NT2/D1 (cell line): ENCODE measurements around the gene CDH16.

Experiments
- DNase-seq: peaks from one replicate; pipeline ENCODE4 v3.0.0-alpha.2; 2011; ENCODE audit warnings: low read depth, low spot score
- H3K27me3 ChIP-seq: 2 replicates; pipeline ENCODE4 v1.6.0; 2011; ENCODE audit warnings: mild to moderate bottlenecking; ENCODE audit not compliant: insufficient read length, insufficient read depth
- H3K36me3 ChIP-seq: 2 replicates; pipeline ENCODE4 v1.6.1; 2011; ENCODE audit warnings: mild to moderate bottlenecking, low read length, mixed read lengths; ENCODE audit not compliant: insufficient read depth, insufficient read length
- H3K4me1 ChIP-seq: 2 replicates; pipeline ENCODE4 v1.5.1; 2011; ENCODE audit not compliant: insufficient read depth, insufficient read length
- H3K4me3 ChIP-seq: 2 replicates; pipeline ENCODE4 v1.5.1; 2011; ENCODE audit warnings: low read depth; ENCODE audit not compliant: insufficient read length
- H3K9ac ChIP-seq: 2 replicates; pipeline ENCODE4 v1.6.0; 2011; ENCODE audit warnings: low read depth; ENCODE audit not compliant: insufficient read length
- H3K9me3 ChIP-seq: 2 replicates; pipeline ENCODE4 v1.5.1; 2011; ENCODE audit warnings: mild to moderate bottlenecking, low read length; ENCODE audit not compliant: insufficient read depth
- SUZ12 ChIP-seq: IDR thresholded peaks from 2 replicates; pipeline ENCODE4 v1.6.1; 2011; ENCODE audit not compliant: insufficient read length, insufficient read depth; ENCODE audit errors: extremely low read depth
- YY1 ChIP-seq: IDR thresholded peaks from 2 replicates; pipeline ENCODE4 v1.6.1; 2011; ENCODE audit not compliant: insufficient read length, insufficient read depth
- ZNF274 ChIP-seq: IDR thresholded peaks from 2 replicates; pipeline ENCODE4 v1.6.1; 2011; ENCODE audit warnings: mild to moderate bottlenecking, low read depth, low read length

CDH16 gene

DNA sequence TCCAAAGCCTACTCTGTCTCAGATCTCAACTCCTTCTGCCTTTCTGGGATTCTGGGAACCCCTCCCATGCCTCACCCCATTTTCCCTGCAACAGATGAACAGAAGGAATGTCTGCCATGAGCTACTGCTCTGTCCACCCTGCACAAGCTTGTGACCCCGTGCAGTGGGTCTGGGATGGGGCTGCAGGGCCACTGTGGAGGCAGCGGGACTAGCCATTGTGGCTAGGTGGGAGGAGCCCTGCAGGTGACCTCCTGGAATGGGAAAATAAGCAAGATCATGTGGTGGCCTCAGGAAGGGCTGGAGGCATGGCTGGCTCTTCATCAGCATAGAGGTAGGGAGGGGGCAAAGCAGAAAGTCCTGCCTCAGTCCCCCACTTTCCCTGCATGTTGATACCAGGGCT, 24.6 kb downstream of the CDH16 start:
- no peaks in the 10 kb centered on the region for H3K27me3 ChIP-seq
- no peak overlapping the region for H3K4me3 ChIP-seq
- TF ChIP-seq YY1 (no peak), SUZ12 (no peak), ZNF274 (no peak)
- peaks cover 3% of the 10 kb centered on the region for H3K4me1 ChIP-seq
- DNase-seq = no peak
- peaks cover 4% of the 10 kb centered on the region for H3K36me3 ChIP-seq
- no peaks in the 10 kb centered on the region for H3K9me3 ChIP-seq
- H3K9ac ChIP-seq = no peak overlapping the region

DNA sequence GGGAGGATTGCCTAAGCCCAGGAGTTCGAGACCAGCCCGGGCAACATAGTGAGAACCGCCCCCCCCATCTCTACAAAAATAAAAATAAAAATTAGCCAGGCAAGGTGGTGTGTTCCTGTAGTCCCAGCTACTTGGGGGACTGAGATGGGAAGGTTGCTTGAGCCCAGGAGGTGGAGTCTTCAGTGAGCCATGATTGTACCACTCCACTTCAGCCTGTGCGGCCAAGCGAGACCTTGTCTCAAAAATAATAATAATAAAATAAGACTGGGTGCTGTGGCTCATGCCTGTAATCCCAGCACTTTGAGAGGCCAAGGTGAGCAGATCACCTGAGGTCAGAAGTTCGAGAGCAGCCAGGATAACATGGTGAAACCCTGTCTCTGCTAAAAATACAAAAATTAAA, 26.9 kb downstream of the CDH16 start:
- Histone ChIP-seq H3K36me3 (peaks cover 6% of the 10 kb centered on the region), H3K4me3 (no peak overlapping the region), H3K27me3 (no peaks in the 10 kb centered on the region), H3K9me3 (no peaks in the 10 kb centered on the region), H3K4me1 (peaks cover 3% of the 10 kb centered on the region), H3K9ac (no peak overlapping the region)
- TF ChIP-seq SUZ12 = no peak
- no peak for TF ChIP-seq ZNF274
- TF ChIP-seq YY1 = no peak
- no peak for DNase-seq

DNA sequence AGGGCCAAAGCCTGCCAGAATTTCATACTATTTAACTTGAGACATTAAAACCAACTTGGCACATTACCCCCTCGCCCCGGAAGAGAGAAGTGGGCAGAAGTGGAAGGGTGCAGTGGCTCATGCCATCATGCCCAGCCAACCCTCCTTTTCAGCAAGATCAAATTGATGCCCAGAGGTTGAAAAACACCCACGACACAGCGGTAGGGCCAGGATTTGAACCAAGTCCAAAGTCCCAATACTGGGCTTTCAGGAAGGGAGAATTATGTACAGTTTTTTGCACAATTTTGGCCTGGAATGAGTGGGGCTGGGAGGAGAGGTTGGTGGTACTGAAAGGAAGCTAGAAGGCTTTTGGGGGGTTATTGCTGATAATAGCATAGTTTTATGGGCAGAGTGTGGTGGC, 27.3 kb downstream of the CDH16 start:
- Histone ChIP-seq H3K9ac (no peak overlapping the region), H3K36me3 (peaks cover 10% of the 10 kb centered on the region), H3K27me3 (no peaks in the 10 kb centered on the region), H3K9me3 (no peaks in the 10 kb centered on the region), H3K4me1 (peaks cover 3% of the 10 kb centered on the region), H3K4me3 (no peak overlapping the region)
- DNase-seq = no peak
- TF ChIP-seq SUZ12 (no peak), YY1 (no peak), ZNF274 (no peak)

DNA sequence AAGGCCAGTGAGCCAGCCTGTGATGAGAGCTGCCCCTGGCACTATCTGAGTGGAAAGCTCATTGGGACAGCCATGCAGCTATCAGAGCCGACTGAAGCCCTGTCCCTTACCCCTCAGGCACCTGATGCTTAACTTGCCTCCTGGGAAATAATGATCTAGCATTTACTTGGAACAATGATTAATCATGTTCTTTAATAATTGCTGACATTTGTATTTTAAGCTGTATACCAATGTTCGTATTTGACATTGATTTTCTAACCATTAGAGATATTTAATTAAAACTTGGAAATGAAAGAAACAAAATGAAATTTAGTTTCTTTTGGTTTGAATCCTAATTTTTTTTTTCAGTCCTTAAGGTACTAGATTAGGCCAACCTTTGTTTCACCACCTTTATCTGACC, 27.9 kb downstream of the CDH16 start:
- peaks cover 3% of the 10 kb centered on the region for H3K4me1 ChIP-seq
- H3K27me3 ChIP-seq = no peaks in the 10 kb centered on the region
- peaks cover 10% of the 10 kb centered on the region for H3K36me3 ChIP-seq
- TF ChIP-seq YY1 = no peak
- H3K9me3 ChIP-seq = no peaks in the 10 kb centered on the region
- no peak overlapping the region for H3K9ac ChIP-seq
- no peak overlapping the region for H3K4me3 ChIP-seq
- no peak for DNase-seq

DNA sequence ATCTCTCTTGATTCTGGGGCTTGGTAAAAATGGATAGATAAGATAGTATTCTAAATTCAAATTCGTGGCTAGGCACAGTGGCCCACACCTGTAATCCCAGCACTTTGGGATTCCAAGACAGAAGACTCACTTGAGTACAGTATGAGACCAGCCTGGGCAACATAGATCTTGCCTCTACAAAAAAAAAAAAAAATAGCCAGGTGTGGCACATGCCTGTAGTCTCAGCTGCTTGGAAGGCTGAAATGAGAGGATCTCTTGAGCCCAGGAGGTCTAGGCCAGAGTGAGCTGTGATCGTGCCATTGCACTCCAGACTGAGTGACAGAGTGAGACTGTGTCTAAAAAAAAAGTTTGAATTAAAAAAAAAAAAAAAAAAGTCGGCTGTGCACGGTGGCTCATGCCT, 29.1 kb downstream of the CDH16 start:
- peaks cover 22% of the 10 kb centered on the region for H3K36me3 ChIP-seq
- H3K9ac ChIP-seq = no peak overlapping the region
- no peak overlapping the region for H3K4me3 ChIP-seq
- H3K4me1 ChIP-seq = peaks cover 7% of the 10 kb centered on the region
- TF ChIP-seq SUZ12 (no peak), ZNF274 (no peak), YY1 (no peak)
- H3K9me3 ChIP-seq = no peaks in the 10 kb centered on the region
- no peak for DNase-seq
- H3K27me3 ChIP-seq = no peaks in the 10 kb centered on the region

DNA sequence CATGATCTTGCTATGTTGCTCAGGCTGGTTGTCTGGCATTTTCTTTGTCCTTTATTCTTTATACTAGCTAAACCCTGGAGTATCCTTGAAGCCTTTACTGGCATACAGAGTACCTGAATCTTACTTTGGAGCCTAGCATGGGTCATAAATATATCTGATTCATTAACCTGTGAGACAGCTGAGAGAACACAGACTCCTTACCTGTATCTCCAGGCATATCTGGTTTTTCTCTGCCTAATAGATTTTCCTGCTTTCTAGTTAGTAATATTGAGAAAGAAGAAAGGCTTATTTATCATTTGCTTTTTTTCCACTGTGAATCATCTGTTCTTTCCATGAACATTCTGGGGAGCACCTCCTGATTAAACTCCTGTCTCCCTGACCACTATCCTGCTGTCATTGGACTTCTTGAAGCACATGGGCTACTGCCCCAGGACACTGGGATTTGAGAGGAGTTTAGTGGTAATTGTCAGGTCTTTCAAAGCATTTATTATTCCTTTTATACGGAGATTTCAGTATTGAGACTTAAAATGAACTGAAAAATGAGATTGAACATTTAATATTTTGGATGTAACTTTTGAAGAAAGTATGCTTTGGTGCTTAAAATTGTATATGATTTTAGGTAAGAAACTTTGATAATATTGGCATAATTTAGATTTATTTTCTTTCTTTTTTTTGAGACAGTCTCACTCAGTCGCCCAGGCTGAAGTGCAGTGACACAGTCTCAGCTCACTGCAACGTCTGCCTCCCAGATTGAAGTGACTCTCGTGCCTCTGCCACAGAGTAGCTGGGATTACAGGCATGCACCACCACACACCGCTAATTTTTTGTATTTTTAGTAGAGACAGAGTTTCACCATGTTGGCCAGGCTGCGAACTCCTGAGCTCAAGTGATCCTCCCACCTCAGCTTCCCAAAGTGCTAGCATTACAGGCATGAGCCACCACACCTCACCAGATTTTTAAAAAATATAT, 29.8 kb downstream of the CDH16 start:
- no peak overlapping the region for H3K9ac ChIP-seq
- DNase-seq = no peak
- H3K4me1 ChIP-seq = peaks cover 4% of the 10 kb centered on the region
- no peaks in the 10 kb centered on the region for H3K9me3 ChIP-seq
- H3K4me3 ChIP-seq = no peak overlapping the region
- H3K27me3 ChIP-seq = no peaks in the 10 kb centered on the region
- peaks cover 27% of the 10 kb centered on the region for H3K36me3 ChIP-seq
- TF ChIP-seq YY1 (no peak), SUZ12 (no peak)

DNA sequence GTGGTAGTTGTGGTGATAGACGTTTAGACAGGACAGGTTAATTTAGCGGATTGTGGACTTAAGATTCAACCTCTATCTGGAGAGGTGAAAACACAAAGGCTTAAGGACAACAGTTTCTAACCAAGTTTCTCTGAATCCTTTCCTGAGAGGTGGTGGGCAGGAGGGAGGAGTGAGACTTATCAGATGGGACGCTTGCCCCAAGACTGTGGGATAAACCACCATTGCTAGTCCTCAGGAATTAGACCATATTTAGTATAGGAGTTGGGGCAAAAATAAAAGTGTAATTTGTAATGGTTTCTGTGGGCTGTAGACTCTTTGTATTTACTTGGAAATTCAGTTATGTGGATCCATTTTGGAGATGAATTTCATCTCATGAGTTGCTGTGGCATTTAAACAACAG, 31.8 kb downstream of the CDH16 start:
- peaks cover 4% of the 10 kb centered on the region for H3K4me1 ChIP-seq
- H3K36me3 ChIP-seq = peaks cover 30% of the 10 kb centered on the region
- no peaks in the 10 kb centered on the region for H3K27me3 ChIP-seq
- H3K9ac ChIP-seq = no peak overlapping the region
- H3K4me3 ChIP-seq = no peak overlapping the region
- TF ChIP-seq ZNF274 (no peak), SUZ12 (no peak), YY1 (no peak)
- DNase-seq = no peak
- H3K9me3 ChIP-seq = no peaks in the 10 kb centered on the region
